Measurements from ENCODE around the gene CD6.

CD6 gene

DNA sequence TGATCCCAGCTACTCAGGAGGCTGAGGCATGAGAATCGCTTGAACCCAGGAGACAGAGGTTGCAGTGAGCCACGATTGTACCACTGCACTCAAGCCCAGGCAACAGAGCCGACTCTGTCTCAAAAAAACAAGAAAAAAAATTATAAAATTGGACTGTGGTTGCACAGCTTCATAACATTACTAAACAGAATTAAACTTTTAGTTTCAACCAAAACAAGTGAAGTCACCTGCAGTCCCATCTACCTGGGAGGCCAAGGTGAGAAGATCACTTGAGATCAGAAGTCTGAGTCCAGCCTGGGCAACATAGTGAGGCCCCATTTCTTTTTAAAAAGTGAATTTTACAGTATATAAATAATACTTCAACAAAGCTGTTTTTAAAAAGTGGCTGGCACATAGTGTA lies 83.0 kb downstream of the CD6 start:
- no peak for DNase-seq (ENCODE audit: extremely low read depth, low read depth)
- no peak overlapping the region for H3K4me3 ChIP-seq (replicated peaks; ENCODE audit: low read depth, low read length)
- TF ChIP-seq, protein P1, sequence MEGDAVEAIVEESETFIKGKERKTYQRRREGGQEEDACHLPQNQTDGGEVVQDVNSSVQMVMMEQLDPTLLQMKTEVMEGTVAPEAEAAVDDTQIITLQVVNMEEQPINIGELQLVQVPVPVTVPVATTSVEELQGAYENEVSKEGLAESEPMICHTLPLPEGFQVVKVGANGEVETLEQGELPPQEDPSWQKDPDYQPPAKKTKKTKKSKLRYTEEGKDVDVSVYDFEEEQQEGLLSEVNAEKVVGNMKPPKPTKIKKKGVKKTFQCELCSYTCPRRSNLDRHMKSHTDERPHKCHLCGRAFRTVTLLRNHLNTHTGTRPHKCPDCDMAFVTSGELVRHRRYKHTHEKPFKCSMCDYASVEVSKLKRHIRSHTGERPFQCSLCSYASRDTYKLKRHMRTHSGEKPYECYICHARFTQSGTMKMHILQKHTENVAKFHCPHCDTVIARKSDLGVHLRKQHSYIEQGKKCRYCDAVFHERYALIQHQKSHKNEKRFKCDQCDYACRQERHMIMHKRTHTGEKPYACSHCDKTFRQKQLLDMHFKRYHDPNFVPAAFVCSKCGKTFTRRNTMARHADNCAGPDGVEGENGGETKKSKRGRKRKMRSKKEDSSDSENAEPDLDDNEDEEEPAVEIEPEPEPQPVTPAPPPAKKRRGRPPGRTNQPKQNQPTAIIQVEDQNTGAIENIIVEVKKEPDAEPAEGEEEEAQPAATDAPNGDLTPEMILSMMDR (IDR thresholded peaks at IDR 0.05; ENCODE audit: low read depth, low read length, missing control alignments), result no peak

DNA sequence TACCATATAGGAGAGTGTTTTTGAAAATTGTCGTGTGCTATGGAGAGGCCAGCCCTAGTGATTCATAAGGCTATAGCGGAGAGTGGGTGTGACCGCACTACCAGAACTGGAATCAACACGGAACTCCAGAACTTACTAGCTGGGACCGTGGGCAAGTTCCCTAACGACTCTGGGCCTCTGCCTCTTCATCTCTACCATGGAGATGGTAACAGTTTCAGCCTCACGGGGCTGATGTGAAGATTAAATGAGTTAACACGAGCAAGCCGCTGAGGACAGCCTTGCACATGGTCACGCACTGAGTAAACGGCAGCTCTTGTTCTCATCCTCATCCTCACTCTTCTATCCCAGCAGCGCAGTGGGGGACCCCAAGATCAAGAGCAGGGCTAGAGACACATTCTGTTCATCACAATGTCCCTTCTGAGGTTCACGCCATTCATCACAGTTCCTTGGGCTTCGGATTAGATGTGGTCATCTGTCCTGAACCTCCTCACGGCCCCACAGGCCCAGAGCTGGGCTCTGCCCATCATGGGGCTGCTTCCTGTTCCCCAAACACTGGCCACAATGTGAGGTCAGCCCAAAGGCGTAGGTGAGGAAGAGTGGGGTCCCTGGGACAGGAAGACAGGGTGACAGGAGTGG lies 83.6 kb downstream of the CD6 start:
- no peak overlapping the region for H3K4me3 ChIP-seq (replicated peaks; ENCODE audit: low read depth, low read length)
- TF ChIP-seq, protein P1 (IDR thresholded peaks at IDR 0.05; ENCODE audit: low read depth, low read length, missing control alignments), result no peak
- DNase-seq (ENCODE audit: extremely low read depth, low read depth), result no peak

DNA sequence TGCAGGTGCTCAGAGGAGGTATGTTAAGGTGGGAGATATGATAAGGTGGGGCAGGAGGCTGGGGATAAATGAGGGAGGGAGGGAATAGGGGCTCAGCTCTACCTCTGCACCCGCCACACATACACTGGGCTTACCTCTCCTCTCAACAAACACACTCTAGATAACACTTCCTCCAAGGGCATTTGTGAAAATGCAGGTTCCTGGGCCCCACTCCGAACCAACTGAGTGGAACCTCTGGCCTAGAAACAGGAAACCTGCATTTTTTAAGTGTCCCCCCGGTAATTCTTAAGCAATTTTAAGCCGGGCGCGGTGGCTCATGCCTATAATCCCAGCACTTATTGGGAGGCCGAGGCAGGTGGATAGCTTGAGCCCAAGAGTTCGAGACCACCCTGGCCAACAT lies 84.3 kb downstream of the CD6 start:
- no peak overlapping the region for H3K4me3 ChIP-seq (replicated peaks; ENCODE audit: low read depth, low read length)
- DNase-seq (ENCODE audit: extremely low read depth, low read depth), result no peak
- TF ChIP-seq, protein P1 (IDR thresholded peaks at IDR 0.05; ENCODE audit: low read depth, low read length, missing control alignments), result no peak

DNA sequence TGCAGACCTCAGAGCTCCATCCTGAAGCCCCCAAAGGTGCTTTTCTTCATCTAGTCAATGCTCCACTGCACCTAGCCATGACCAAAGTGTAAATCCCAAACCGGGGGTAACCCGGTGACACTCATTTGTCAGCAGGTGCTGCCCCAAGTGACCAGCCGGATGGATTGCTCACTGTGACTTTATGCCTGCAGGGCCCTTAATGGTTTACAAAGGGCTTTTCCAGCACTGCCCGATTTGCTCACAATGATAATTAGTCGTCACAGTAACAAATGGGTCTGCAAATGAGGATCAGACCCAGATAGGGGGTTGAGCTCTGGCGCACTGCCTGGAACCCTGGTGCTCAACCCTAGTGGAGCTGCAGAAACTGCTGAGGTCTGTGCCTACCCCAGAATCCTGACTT lies 85.1 kb downstream of the CD6 start:
- no peak overlapping the region for H3K4me3 ChIP-seq (replicated peaks; ENCODE audit: low read depth, low read length)
- DNase-seq (ENCODE audit: extremely low read depth, low read depth), result no peak
- TF ChIP-seq, protein P1 (IDR thresholded peaks at IDR 0.05; ENCODE audit: low read depth, low read length, missing control alignments), result no peak

DNA sequence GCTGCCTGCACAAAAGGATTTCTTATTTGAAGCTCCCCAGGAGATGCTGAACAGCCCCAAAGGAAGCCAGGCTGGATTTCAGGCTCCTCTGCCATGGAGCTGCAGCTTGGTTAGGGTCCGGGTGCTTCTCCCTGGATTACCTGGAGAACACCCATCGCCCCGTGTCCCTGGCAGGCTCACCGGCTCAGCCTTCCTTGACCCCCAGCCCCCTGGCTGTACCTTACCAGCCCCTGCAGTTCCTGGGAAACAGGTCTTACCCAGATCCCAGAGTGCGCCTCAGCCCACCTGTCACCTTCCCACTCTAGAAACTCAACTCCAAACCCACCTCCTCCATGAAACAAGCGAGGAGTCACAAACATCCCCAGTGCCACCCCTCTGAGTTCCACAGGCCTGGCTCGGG lies 85.5 kb downstream of the CD6 start:
- TF ChIP-seq, protein P1 (IDR thresholded peaks at IDR 0.05; ENCODE audit: low read depth, low read length, missing control alignments), result no peak
- H3K4me3 ChIP-seq (replicated peaks; ENCODE audit: low read depth, low read length), result no peak overlapping the region
- no peak for DNase-seq (ENCODE audit: extremely low read depth, low read depth)

DNA sequence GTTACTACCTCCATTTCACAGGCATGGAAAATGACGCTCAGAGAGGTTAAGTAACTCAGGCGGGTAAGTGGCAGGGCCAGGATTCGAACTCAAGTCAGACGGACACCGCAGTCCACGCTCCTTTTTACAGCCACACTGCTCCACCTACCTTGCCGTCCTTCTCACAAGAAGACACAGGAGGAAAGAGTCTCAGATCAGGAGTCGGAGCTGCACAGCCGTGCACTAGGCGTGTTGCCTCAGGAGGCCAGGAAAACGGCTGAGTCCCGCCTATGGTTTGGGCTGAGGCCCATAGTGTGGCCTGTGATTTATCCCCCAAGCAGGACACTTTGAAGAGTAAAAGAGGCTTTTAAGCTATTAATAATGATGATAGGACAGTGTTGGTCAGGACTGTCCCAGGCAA lies 86.1 kb downstream of the CD6 start:
- TF ChIP-seq, protein P1 (IDR thresholded peaks at IDR 0.05; ENCODE audit: low read depth, low read length, missing control alignments), result no peak
- no peak overlapping the region for H3K4me3 ChIP-seq (replicated peaks; ENCODE audit: low read depth, low read length)
- DNase-seq (ENCODE audit: extremely low read depth, low read depth), result no peak
